Ovary (tissue), 3 donors: ENCODE data around the gene EXOC7.

Experiments
- CTCF ChIP-seq, 3 donors: fragments of 450-650 bp in 2 of 3; fragments of 200-600 bp in 1 of 3; IDR thresholded peaks; one replicate each; pipeline versions ENCODE4 v1.5.1 to v1.8.0; 2016 to 2022; ENCODE audit warnings: antibody characterized with exemption in 3 of 3, mild to moderate bottlenecking in 1 of 3
- EP300 ChIP-seq: sonication (generic); formaldehyde crosslinking; IDR thresholded peaks from one replicate; pipeline ENCODE4 v1.6.1; 2017; ENCODE audit warnings: antibody characterized with exemption
- POLR2A ChIP-seq: fragments of 450-650 bp; IDR thresholded peaks from one replicate; pipeline ENCODE4 v1.6.1; 2017; ENCODE audit warnings: antibody characterized with exemption, mild to moderate bottlenecking, moderate library complexity
- donor health status: DM: no; HTN: no; CAD: no.

GRCh38 chr17:76123749-76124581 lies 20.4 kb upstream of the EXOC7 start:
- no peak for TF ChIP-seq CTCF (IDR thresholded peaks at IDR 0.05)
- TF ChIP-seq EP300 = no peak
- TF ChIP-seq POLR2A = no peak
